ENCODE results near the gene KCNMB2. TPM values are rescaled to one million over a fixed set of nuclear protein-coding genes. Genes with fewer than 3 reads are reported as not detected.

The KCNMB2 gene
- total and polyA plus RNA-seq, 2 donors (not counting 1 experiment from before 2014, with no cell fraction given) = 0.17 TPM; not detected in 1

GRCh38 chr3:178567611-178568010, 31.4 kb downstream of the KCNMB2 start:
- H3K9me3 ChIP-seq (ENCODE audit: control insufficient read depth, insufficient read depth, low read depth, low read length) = no peaks in the 10 kb centered on the region
- H3K9ac ChIP-seq (ENCODE audit: insufficient read depth, low read length) = no peak overlapping the region
- no peak overlapping the region for H3K27ac ChIP-seq (ENCODE audit: insufficient read depth, low read length)
- H3K4me1 ChIP-seq (ENCODE audit: control insufficient read depth, extremely low read depth, insufficient read depth, low read length) = no peaks in the 10 kb centered on the region
- H3K36me3 ChIP-seq (ENCODE audit: control insufficient read depth, insufficient read depth, low read length) = no peaks in the 10 kb centered on the region
- no peaks in the 10 kb centered on the region for H3K27me3 ChIP-seq (ENCODE audit: control insufficient read depth, insufficient read depth, low read length)
- DNase-seq (ENCODE audit: low read depth in 2 of 2) = no peak
- H2AFZ ChIP-seq (ENCODE audit: low read length) = no peak overlapping the region
- TF ChIP-seq EZH2 (IDR thresholded peaks at IDR 0.05; ENCODE audit: low read length, missing control alignments) = no peak
- TF ChIP-seq, protein P1, sequence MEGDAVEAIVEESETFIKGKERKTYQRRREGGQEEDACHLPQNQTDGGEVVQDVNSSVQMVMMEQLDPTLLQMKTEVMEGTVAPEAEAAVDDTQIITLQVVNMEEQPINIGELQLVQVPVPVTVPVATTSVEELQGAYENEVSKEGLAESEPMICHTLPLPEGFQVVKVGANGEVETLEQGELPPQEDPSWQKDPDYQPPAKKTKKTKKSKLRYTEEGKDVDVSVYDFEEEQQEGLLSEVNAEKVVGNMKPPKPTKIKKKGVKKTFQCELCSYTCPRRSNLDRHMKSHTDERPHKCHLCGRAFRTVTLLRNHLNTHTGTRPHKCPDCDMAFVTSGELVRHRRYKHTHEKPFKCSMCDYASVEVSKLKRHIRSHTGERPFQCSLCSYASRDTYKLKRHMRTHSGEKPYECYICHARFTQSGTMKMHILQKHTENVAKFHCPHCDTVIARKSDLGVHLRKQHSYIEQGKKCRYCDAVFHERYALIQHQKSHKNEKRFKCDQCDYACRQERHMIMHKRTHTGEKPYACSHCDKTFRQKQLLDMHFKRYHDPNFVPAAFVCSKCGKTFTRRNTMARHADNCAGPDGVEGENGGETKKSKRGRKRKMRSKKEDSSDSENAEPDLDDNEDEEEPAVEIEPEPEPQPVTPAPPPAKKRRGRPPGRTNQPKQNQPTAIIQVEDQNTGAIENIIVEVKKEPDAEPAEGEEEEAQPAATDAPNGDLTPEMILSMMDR (conservative IDR thresholded peaks at IDR 0.05 in 1 of 2, IDR thresholded peaks at IDR 0.05 in 1 of 2; ENCODE audit: low read depth in 1 of 2, low read length in 2 of 2) = no peak
- no peak overlapping the region for H3K4me3 ChIP-seq (replicated peaks in 1 of 4; ENCODE audit: control extremely low read depth in 1 of 4, insufficient read depth in 1 of 4, low read depth in 3 of 4, low read length in 4 of 4)
- H4K20me1 ChIP-seq (ENCODE audit: control insufficient read depth, extremely low read depth, insufficient read depth, low read length) = no peaks in the 10 kb centered on the region
- H3K4me2 ChIP-seq (ENCODE audit: extremely low read depth, insufficient read depth, low read length) = no peak overlapping the region
- H3K79me2 ChIP-seq (ENCODE audit: control insufficient read depth, insufficient read depth, low read length) = no peaks in the 10 kb centered on the region

GRCh38 chr3:178568155-178568731, 32.0 kb downstream of the KCNMB2 start:
- H4K20me1 ChIP-seq (ENCODE audit: control insufficient read depth, extremely low read depth, insufficient read depth, low read length) = no peaks in the 10 kb centered on the region
- no peaks in the 10 kb centered on the region for H3K4me1 ChIP-seq (ENCODE audit: control insufficient read depth, extremely low read depth, insufficient read depth, low read length)
- DNase-seq (ENCODE audit: low read depth in 2 of 2) = peak in 1 of 2 donors; percentile 9
- TF ChIP-seq, protein P1 (conservative IDR thresholded peaks at IDR 0.05 in 1 of 2, IDR thresholded peaks at IDR 0.05 in 1 of 2; ENCODE audit: low read depth in 1 of 2, low read length in 2 of 2) = no peak
- no peaks in the 10 kb centered on the region for H3K9me3 ChIP-seq (ENCODE audit: control insufficient read depth, insufficient read depth, low read depth, low read length)
- no peak overlapping the region for H3K9ac ChIP-seq (ENCODE audit: insufficient read depth, low read length)
- no peak overlapping the region for H3K4me2 ChIP-seq (ENCODE audit: extremely low read depth, insufficient read depth, low read length)
- no peak overlapping the region for H2AFZ ChIP-seq (ENCODE audit: low read length)
- H3K27me3 ChIP-seq (ENCODE audit: control insufficient read depth, insufficient read depth, low read length) = no peaks in the 10 kb centered on the region
- H3K27ac ChIP-seq (ENCODE audit: insufficient read depth, low read length) = no peak overlapping the region
- H3K4me3 ChIP-seq (replicated peaks in 1 of 4; ENCODE audit: control extremely low read depth in 1 of 4, insufficient read depth in 1 of 4, low read depth in 3 of 4, low read length in 4 of 4) = no peak overlapping the region
- no peaks in the 10 kb centered on the region for H3K79me2 ChIP-seq (ENCODE audit: control insufficient read depth, insufficient read depth, low read length)
- no peaks in the 10 kb centered on the region for H3K36me3 ChIP-seq (ENCODE audit: control insufficient read depth, insufficient read depth, low read length)

DNA sequence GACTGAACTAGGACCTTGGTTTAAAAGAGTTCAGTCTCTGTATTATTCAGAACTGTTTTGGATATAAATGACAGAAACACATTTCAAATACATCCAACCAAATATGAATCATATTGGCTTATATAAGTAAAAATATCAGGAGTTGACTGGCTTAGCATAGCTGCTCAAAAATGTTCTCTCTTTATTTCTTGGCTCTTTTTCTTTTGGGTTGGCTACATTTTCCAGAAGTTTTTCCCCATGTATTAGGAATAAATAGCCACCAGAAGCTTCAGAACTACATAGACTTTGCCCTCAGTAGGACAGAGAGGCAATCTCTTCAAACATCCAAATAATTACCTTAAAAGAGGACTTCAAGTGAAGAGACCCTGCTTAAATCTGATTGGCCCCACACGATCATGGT, 32.7 kb downstream of the KCNMB2 start:
- Histone ChIP-seq H3K9me3 (ENCODE audit: control insufficient read depth, insufficient read depth, low read depth, low read length) (no peaks in the 10 kb centered on the region), H3K79me2 (ENCODE audit: control insufficient read depth, insufficient read depth, low read length) (no peaks in the 10 kb centered on the region), H3K4me1 (ENCODE audit: control insufficient read depth, extremely low read depth, insufficient read depth, low read length) (no peaks in the 10 kb centered on the region), H3K4me2 (ENCODE audit: extremely low read depth, insufficient read depth, low read length) (no peak overlapping the region), H3K9ac (ENCODE audit: insufficient read depth, low read length) (no peak overlapping the region), H3K27ac (ENCODE audit: insufficient read depth, low read length) (no peak overlapping the region), H3K4me3 (replicated peaks in 1 of 4; ENCODE audit: control extremely low read depth in 1 of 4, insufficient read depth in 1 of 4, low read depth in 3 of 4, low read length in 4 of 4) (no peak overlapping the region), H4K20me1 (ENCODE audit: control insufficient read depth, extremely low read depth, insufficient read depth, low read length) (no peaks in the 10 kb centered on the region), H3K27me3 (ENCODE audit: control insufficient read depth, insufficient read depth, low read length) (no peaks in the 10 kb centered on the region), H3K36me3 (ENCODE audit: control insufficient read depth, insufficient read depth, low read length) (no peaks in the 10 kb centered on the region), H2AFZ (ENCODE audit: low read length) (no peak overlapping the region)
- DNase-seq (ENCODE audit: low read depth in 2 of 2) = no peak
- TF ChIP-seq EZH2 (IDR thresholded peaks at IDR 0.05; ENCODE audit: low read length, missing control alignments) = no peak
- TF ChIP-seq, protein P1 (conservative IDR thresholded peaks at IDR 0.05 in 1 of 2, IDR thresholded peaks at IDR 0.05 in 1 of 2; ENCODE audit: low read depth in 1 of 2, low read length in 2 of 2) = no peak

All from fibroblast of lung (primary cell).